ENCODE results near the gene CDH10. TPM values are rescaled to one million over a fixed set of nuclear protein-coding genes. Genes with fewer than 3 reads are reported as not detected.

Gene CDH10
- total and polyA plus RNA-seq, 2 of the 4 experiments (the other 2 are of a cell fraction), result 0.18 to 0.21 TPM

DNA sequence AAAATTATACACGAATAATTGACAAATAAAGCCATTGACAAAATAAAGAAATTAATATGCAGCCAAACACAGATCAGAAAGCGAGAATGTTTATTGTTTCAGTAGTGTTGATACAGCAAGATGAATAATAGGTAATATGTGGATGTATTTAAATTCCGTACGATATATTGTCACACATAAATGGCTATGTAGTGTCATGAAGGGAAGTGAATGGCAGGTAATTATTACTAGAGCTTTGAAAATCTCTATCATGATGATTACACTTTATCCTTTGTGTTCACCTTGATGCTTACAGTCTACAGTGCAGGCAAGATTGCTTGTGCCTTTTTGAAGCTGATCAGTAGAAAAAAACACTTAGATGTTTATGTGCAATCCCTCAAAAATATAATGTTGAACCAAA lies 23.3 kb upstream of the CDH10 start:
- TF ChIP-seq, protein P1, sequence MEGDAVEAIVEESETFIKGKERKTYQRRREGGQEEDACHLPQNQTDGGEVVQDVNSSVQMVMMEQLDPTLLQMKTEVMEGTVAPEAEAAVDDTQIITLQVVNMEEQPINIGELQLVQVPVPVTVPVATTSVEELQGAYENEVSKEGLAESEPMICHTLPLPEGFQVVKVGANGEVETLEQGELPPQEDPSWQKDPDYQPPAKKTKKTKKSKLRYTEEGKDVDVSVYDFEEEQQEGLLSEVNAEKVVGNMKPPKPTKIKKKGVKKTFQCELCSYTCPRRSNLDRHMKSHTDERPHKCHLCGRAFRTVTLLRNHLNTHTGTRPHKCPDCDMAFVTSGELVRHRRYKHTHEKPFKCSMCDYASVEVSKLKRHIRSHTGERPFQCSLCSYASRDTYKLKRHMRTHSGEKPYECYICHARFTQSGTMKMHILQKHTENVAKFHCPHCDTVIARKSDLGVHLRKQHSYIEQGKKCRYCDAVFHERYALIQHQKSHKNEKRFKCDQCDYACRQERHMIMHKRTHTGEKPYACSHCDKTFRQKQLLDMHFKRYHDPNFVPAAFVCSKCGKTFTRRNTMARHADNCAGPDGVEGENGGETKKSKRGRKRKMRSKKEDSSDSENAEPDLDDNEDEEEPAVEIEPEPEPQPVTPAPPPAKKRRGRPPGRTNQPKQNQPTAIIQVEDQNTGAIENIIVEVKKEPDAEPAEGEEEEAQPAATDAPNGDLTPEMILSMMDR (conservative IDR thresholded peaks at IDR 0.05; ENCODE audit: low read depth, low read length), result no peak
- Histone ChIP-seq H3K56ac (ENCODE audit: extremely low read depth, insufficient read depth, low read length) (no peak overlapping the region), H3K14ac (replicated peaks; ENCODE audit: low read depth, low read length) (no peak overlapping the region), H2AK9ac (replicated peaks; ENCODE audit: low read depth, low read length, poor library complexity) (no peak overlapping the region), H2BK15ac (ENCODE audit: low read depth, low read length) (no peak overlapping the region), H3K9me1 (ENCODE audit: insufficient read depth, low read length) (no peaks in the 10 kb centered on the region), H3K4me3 (ENCODE audit: insufficient read depth, low read depth, low read length) (no peak overlapping the region), H4K5ac (ENCODE audit: low read depth, low read length) (no peak overlapping the region), H2AK5ac (ENCODE audit: low read depth, low read length) (no peak overlapping the region), H3K27me3 (ENCODE audit: control insufficient read depth, insufficient read depth, low read length) (no peaks in the 10 kb centered on the region), H3K4ac (ENCODE audit: low read depth, low read length) (no peak overlapping the region), H2BK20ac (ENCODE audit: low read depth, low read length) (no peak overlapping the region), H3K4me1 (ENCODE audit: control insufficient read depth, insufficient read depth, low read length) (no peaks in the 10 kb centered on the region), H4K8ac (ENCODE audit: low read depth in 2 of 2, low read length in 2 of 2) (no peak overlapping the region), H3K9me3 (ENCODE audit: control insufficient read depth, insufficient read depth, low read length) (peaks cover 1% of the 10 kb centered on the region; the same call in 1 of the 2 replicates), H2BK120ac (ENCODE audit: low read depth, low read length) (no peak overlapping the region), H3K4me2 (ENCODE audit: low read depth, low read length) (no peak overlapping the region), H3K18ac (ENCODE audit: low read depth, low read length) (no peak overlapping the region), H4K91ac (ENCODE audit: insufficient read depth, low read depth, low read length) (no peak overlapping the region), H4K20me1 (ENCODE audit: insufficient read depth, low read length) (no peaks in the 10 kb centered on the region), H2BK5ac (ENCODE audit: low read depth, low read length, poor library complexity, severe bottlenecking) (no peak overlapping the region), H3K23ac (ENCODE audit: low read depth, low read length) (no peak overlapping the region), H2AFZ (replicated peaks; ENCODE audit: low read length, poor library complexity) (no peak overlapping the region), H3K9ac (ENCODE audit: low read depth, low read length) (no peak overlapping the region), H3K27ac (ENCODE audit: insufficient read depth, low read length) (no peak overlapping the region), H3K79me1 (ENCODE audit: low read depth in 1 of 2, low read length in 2 of 2) (no peaks in the 10 kb centered on the region), H3K36me3 (ENCODE audit: control insufficient read depth, insufficient read depth, low read length) (no peaks in the 10 kb centered on the region)
- CTCF ChIA-PET, result no interaction called here
- in situ Hi-C loops (cut with MboI; ENCODE audit: low sequenced_read_pairs) (no loop called here), dilution Hi-C loops (cut with HindIII; ENCODE audit: low sequenced_read_pairs, unreplicated experiment) (no loop called here), intact Hi-C loops (cut with micrococcal nuclease) (no loop called here)
- DNase-seq, result no peak
- ATAC-seq (ENCODE audit: low read depth), result no peak
- WGBS, 2 experiments (ENCODE audit: extremely low coverage in 2 of 2, insufficient read length in 1 of 2), result no CpG with 5 or more reads among the region's 4 CpGs
- POLR2A ChIA-PET (ENCODE audit: unreplicated experiment), result no interaction called here
- no TSS peak for BruUV-seq (replicated peaks)

Measured in IMR-90 (cell line).